T-helper 9 cell (primary cell): ENCODE data around the gene TPSAB1.
"Not testable (repeated sequence)": the region's sequence is repeated elsewhere in the genome, so short reads cannot be mapped to it uniquely, and the experiment has no call there.

ENCODE experiments used
- DNase-seq: peaks from one replicate; pipeline ENCODE4 v3.0.0-alpha.2; 2020

Gene TPSAB1

DNA sequence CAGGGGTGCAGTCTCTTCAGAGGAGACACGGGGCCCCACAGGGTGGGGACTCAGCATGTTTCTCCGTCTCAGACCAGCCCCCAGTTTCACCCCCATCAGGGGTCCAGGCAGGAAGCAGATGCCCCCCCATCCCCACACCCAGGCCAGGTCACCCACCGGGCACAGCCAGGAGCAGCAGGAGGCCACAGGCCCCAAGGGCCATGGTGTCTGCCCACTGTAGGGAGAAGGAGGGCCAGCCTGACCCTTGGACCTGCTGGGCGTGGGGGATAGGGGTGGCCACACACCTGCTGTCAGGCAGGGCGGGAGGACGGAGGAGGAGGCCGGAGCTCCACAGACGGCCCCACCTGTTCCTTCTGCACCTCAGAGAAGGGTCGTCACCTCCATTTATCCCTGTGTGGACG lies 15.5 kb upstream of the TPSAB1 start, which contains the start of gene TPSG1:
TPSG1 (minus strand) TSS at position 218 of the 401 bp plus-strand sequence; CDS start at position 202, 16 bp downstream.
- no peak for DNase-seq

- not testable (repeated sequence) for DNase-seq
These were observed 14.7 kb upstream of the TPSAB1 start for GRCh38 chr16:1225728-1226311.

GRCh38 chr16:1226692-1227091 lies 13.8 kb upstream of the TPSAB1 start:
- DNase-seq, result not testable (repeated sequence)

DNA sequence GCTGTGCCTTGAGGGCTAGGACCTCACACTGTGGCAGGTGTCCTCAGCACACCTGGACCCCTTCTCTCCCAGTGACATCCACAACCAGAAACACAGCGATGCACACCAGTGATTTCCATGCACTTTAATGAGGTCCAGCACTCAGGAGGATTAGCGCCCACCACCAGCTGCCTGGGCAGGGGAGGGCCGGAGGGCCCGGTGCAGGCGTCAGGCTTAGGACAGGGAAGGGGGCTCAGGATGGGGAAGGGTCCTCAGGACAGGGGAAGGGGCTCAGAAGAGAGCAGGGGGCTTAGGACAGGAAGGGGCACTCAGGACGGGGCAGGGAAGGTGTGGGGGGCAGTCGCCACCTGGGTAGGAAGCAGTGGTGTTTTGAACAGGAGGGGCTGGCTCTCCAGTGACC lies 12.3 kb upstream of the TPSAB1 start:
- DNase-seq, result not testable (repeated sequence)

DNA sequence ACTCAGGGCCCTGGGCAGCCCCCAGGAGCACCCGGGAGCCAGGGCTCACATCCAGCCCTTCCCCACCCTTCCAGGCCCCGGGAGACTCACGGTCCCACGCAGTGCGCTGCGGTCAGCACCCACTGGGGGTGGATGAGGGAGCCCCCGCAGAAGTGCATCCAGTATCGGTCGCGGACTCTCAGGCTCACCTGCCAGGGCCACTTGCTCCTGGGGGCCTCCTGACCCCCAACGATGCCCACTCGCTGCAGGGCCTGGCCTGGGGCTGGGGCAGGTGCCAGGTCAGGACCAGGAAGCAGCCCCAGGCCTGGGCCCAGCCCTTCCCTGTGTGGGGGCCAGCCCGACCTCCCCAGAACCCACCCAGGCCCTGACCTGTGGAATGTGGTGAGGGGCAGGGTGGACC lies 11.0 kb upstream of the TPSAB1 start:
- DNase-seq, result not testable (repeated sequence)

GRCh38 chr16:1230084-1230470 lies 10.4 kb upstream of the TPSAB1 start, which contains the start of gene TPSB2:
TPSB2 (minus strand) TSS chr16:1230184; CDS start chr16:1229951, 233 bp downstream.
- DNase-seq, result not testable (repeated sequence)

GRCh38 chr16:1230471-1231212 lies 9.9 kb upstream of the TPSAB1 start:
- DNase-seq, result not testable (repeated sequence)

DNA sequence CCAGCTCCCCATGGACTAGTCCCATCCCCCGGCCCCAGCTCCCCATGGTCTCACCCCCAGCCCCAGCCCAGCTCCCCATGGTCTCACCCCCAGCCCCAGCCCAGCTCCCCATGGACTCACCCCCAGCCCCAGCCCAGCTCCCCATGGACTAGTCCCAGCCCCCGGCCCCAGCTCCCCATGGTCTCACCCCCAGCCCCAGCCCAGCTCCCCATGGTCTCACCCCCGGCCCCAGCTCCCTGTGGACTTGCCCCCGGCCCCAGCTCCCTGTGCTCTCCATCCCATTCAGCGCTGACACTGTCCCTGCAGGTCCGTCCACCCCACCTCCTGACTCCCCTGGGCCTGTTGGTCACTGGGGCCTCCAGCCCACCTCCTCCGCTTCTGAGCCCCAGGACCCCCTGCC lies 9.2 kb upstream of the TPSAB1 start:
- not testable (repeated sequence) for DNase-seq

DNA sequence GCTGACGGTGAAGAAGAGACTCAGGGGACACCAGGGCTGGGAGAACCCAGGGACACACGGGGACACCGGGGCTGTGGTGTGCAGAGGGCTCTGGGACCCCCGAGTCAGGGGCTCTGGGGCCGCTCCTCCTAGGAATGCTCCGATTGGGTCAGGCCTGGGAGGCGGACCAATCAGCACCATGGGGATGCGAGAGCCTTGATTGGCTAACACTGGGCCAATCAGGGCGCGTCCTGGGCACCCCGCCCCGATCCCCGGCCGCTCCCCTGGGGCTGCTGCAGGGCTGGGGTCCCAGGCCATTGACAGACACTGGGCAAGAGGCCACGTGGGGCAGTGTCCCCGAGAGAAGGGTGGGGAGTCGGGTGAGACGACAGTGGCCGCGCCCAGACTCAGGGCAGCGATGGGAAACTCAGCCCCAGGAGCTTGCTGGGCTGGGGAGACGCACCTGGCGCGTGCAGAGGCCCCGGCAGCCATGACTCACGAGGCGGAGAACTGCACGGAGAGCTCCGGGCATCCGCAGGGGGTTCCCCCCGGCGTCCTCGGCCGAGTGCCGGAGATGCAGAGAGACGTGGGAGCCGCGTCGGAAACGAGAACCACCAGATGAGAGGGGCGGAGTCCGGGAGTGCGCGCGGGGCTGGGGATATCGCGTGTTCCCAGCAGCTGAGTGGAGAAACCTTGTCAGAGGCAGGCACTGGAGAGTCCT lies 8.3 kb upstream of the TPSAB1 start:
- not testable (repeated sequence) for DNase-seq

- not testable (repeated sequence) for DNase-seq
These were observed 3.8 kb upstream of the TPSAB1 start for GRCh38 chr16:1236659-1237058.

DNA sequence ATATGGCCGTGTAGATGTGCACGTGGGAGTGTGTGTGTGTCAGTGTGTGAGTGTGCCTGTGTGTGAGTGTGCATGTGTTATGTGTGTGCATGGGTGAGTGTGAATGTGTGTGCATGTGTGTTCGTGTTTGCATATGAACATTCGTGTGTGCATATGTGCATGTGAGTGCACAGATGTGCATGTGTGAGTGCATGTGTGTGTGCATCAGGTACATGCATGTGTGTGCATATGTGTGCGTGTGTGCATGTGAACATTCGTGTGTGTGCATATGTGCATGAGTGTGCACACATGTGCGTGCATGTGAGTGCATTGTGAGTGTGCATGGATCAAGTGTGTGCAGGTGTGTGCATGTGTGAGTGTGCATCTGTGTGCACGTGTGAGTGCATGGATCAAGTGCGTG lies 2.5 kb upstream of the TPSAB1 start:
- no peak for DNase-seq

- DNase-seq, result not testable (repeated sequence)
These were observed 1.6 kb upstream of the TPSAB1 start for GRCh38 chr16:1238909-1239308.

- DNase-seq, result not testable (repeated sequence)
These were observed 930 bp upstream of the TPSAB1 start for GRCh38 chr16:1239575-1239974.

DNA sequence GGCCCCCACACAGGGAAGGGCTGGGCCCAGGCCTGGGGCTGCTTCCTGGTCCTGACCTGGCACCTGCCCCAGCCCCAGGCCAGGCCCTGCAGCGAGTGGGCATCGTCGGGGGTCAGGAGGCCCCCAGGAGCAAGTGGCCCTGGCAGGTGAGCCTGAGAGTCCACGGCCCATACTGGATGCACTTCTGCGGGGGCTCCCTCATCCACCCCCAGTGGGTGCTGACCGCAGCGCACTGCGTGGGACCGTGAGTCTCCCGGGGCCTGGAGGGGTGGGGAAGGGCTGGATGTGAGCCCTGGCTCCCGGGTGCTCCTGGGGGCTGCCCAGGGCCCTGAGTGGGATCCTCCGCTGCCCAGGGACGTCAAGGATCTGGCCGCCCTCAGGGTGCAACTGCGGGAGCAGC lies 576 bp downstream of the TPSAB1 start:
- DNase-seq, result not testable (repeated sequence)

- not testable (repeated sequence) for DNase-seq
These were observed 2.9 kb downstream of the TPSAB1 start for GRCh38 chr16:1243363-1243762.

- not testable (repeated sequence) for DNase-seq
These were observed 3.7 kb downstream of the TPSAB1 start for GRCh38 chr16:1243907-1244850.

- DNase-seq, result no peak
These were observed 4.4 kb downstream of the TPSAB1 start for GRCh38 chr16:1244881-1245280.

GRCh38 chr16:1245452-1246020 lies 5.0 kb downstream of the TPSAB1 start:
- DNase-seq, result no peak

- DNase-seq, result not testable (repeated sequence)
These were observed 7.5 kb downstream of the TPSAB1 start for GRCh38 chr16:1247903-1248537.

DNA sequence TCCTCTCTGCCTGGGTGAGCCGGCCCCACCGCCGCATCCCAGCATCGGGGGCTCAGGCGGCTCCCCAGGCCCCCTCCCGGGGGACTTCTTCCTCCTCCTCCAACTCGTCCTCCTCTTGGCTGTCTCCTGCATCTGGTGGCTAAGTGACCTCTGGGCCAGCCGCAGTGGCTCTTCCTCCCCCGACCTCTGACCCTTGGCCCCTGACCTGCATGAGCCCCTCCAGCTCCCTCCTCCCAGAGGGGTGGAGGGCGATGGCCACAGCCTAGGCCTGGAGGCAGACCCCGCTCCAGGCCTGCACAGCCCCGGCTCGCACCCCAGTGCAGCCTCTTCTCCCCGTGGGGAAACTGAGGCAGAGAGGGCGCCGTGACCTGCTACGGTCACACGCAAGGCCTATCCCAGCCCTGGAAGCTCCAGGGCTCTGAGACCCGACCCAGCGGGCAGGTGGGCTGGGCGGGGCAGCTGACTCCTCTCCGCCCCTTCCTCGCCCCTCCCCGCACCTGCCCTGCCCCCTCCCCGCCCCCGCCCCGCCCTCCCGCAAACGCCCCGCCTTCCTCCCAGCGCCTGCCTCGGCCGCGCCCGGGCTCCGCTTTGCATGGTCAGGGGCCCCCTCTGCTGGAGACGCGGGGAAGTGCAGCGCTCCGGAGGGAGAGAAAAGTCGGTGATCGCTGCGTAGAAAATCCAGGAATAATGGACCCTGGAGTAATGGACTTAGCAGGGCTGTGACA lies 8.7 kb downstream of the TPSAB1 start:
- not testable (repeated sequence) for DNase-seq
